Adipocyte (in vitro differentiated cells): ENCODE measurements around the gene OCIAD2.
"Not testable (repeated sequence)": the region's sequence is repeated elsewhere in the genome, so short reads cannot be mapped to it uniquely, and the experiment has no call there.

ENCODE experiments used
- DNase-seq: peaks from one replicate; pipeline ENCODE4 v3.0.0-alpha.2; 2015; ENCODE audit warnings: low read depth
- H3K27me3 ChIP-seq: replicated peaks from 2 replicates; pipeline ENCODE4 v1.7.0; 2013; ENCODE audit warnings: mild to moderate bottlenecking, low read length, moderate library complexity; ENCODE audit not compliant: control insufficient read depth, insufficient read depth
- H3K36me3 ChIP-seq: 2 replicates; pipeline ENCODE4 v1.7.0; 2013; ENCODE audit warnings: low read length, mild to moderate bottlenecking, moderate library complexity; ENCODE audit not compliant: control insufficient read depth, insufficient read depth, severe bottlenecking
- H3K4me1 ChIP-seq: 2 replicates; pipeline ENCODE4 v1.7.0; 2013; ENCODE audit warnings: mild to moderate bottlenecking, low read length, moderate library complexity; ENCODE audit not compliant: control insufficient read depth, insufficient read depth
- H3K4me3 ChIP-seq: 2 replicates; pipeline ENCODE4 v1.7.0; 2013; ENCODE audit warnings: mild to moderate bottlenecking, low read length, moderate library complexity
- H3K9ac ChIP-seq: 2 replicates; pipeline ENCODE4 v1.7.0; 2013; ENCODE audit warnings: mild to moderate bottlenecking, low read length, moderate library complexity
- H3K9me3 ChIP-seq: 2 replicates; pipeline ENCODE4 v1.7.0; 2013; ENCODE audit warnings: mild to moderate bottlenecking, low read length, moderate library complexity; ENCODE audit not compliant: control insufficient read depth

OCIAD2 gene

GRCh38 chr4:48851651-48852050, 54.9 kb downstream of the OCIAD2 start:
- H3K9me3 ChIP-seq: no peaks in the 10 kb centered on the region

GRCh38 chr4:48848799-48849198, 57.8 kb downstream of the OCIAD2 start:
- H3K9me3 ChIP-seq, H3K9ac ChIP-seq, H3K27me3 ChIP-seq, H3K4me1 ChIP-seq, H3K4me3 ChIP-seq, DNase-seq: not testable (repeated sequence)
- H3K36me3 ChIP-seq: peaks cover 60% of the 10 kb centered on the region

More at GRCh38 chr4:48851651-48852050, 54.9 kb downstream of the OCIAD2 start:
- no peaks in the 10 kb centered on the region for H3K27me3 ChIP-seq
- H3K4me1 ChIP-seq: no peaks in the 10 kb centered on the region
- no peak for DNase-seq
- no peak overlapping the region for H3K4me3 ChIP-seq
- no peak overlapping the region for H3K9ac ChIP-seq
- H3K36me3 ChIP-seq: peaks cover 45% of the 10 kb centered on the region

GRCh38 chr4:48844843-48845242, 61.7 kb downstream of the OCIAD2 start:
- H3K4me3 ChIP-seq: no peak overlapping the region
- DNase-seq: no peak
- H3K9me3 ChIP-seq: no peaks in the 10 kb centered on the region
- H3K4me1 ChIP-seq: peaks cover 2% of the 10 kb centered on the region
- peaks cover 58% of the 10 kb centered on the region for H3K36me3 ChIP-seq
- no peaks in the 10 kb centered on the region for H3K27me3 ChIP-seq
- H3K9ac ChIP-seq: no peak overlapping the region

- peaks cover 5% of the 10 kb centered on the region for H3K4me1 ChIP-seq
- peaks cover 76% of the 10 kb centered on the region for H3K36me3 ChIP-seq
- no peak overlapping the region for H3K4me3 ChIP-seq
- no peak overlapping the region for H3K9ac ChIP-seq
- DNase-seq: no peak
- no peaks in the 10 kb centered on the region for H3K9me3 ChIP-seq
- H3K27me3 ChIP-seq: no peaks in the 10 kb centered on the region
These were observed 65.3 kb downstream of the OCIAD2 start for GRCh38 chr4:48841045-48841827.

- peaks cover 66% of the 10 kb centered on the region for H3K36me3 ChIP-seq
These were observed 69.9 kb downstream of the OCIAD2 start for GRCh38 chr4:48836658-48837057.

More at GRCh38 chr4:48836658-48837057, 69.9 kb downstream of the OCIAD2 start:
- no peaks in the 10 kb centered on the region for H3K27me3 ChIP-seq
- no peak overlapping the region for H3K9ac ChIP-seq
- no peaks in the 10 kb centered on the region for H3K9me3 ChIP-seq
- H3K4me1 ChIP-seq: peaks cover 16% of the 10 kb centered on the region
- DNase-seq: no peak
- H3K4me3 ChIP-seq: no peak overlapping the region
